SU-DHL-6 (cell line): ENCODE results near the gene TAX1BP1.

ENCODE experiments used
- CTCF ChIP-seq: fragments of 200-600 bp; sonication (generic); IDR thresholded peaks from one replicate; pipeline ENCODE4 v1.5.1; 2017; ENCODE audit warnings: antibody characterized with exemption, mild to moderate bottlenecking, low read length, moderate library complexity; ENCODE audit not compliant: insufficient read depth, poor library complexity, severe bottlenecking
- EZH2phosphoT487 ChIP-seq: fragments of 200-600 bp; sonication (generic), shearing (Covaris generic); conservative IDR thresholded peaks from 2 replicates; pipeline ENCODE4 v1.6.1; 2018; ENCODE audit warnings: mild to moderate bottlenecking, antibody characterized with exemption, low read length, moderate library complexity, mixed read lengths

GRCh38 chr7:27835376-27835775 lies 95.4 kb downstream of the TAX1BP1 start:
- TF ChIP-seq CTCF = no peak
- TF ChIP-seq EZH2phosphoT487 = no peak
